Central memory CD8-positive, alpha-beta T cell (primary cell): ENCODE results near the gene RCBTB2.
"Not testable (repeated sequence)": the region's sequence is repeated elsewhere in the genome, so short reads cannot be mapped to it uniquely, and the experiment has no call there.

Source experiments
- ATAC-seq: fragments of 150-1000 bp; cut with Tn5 transposase; replicated peaks from 2 replicates; pipeline ENCODE4 v1.10.0; 2022; ENCODE audit warnings: mild to moderate bottlenecking, moderate FRiP score, moderate number of reproducible peaks; ENCODE audit not compliant: poor library complexity, severe bottlenecking; ENCODE audit errors: extremely low read depth
- DNase-seq, 2 donors: peaks; one replicate each; pipeline ENCODE4 v3.0.0; 2021; ENCODE audit warnings: low spot score in 2 of 2
- H3K27ac Mint-ChIP-seq: one replicate; pipeline ENCODE4 v1.8.0; 2022; ENCODE audit warnings: low read depth, mild to moderate bottlenecking, moderate library complexity, mixed read lengths
- H3K27me3 Mint-ChIP-seq: one replicate; pipeline ENCODE4 v1.8.0; 2022; ENCODE audit warnings: mixed read lengths
- H3K36me3 Mint-ChIP-seq: one replicate; pipeline ENCODE4 v1.8.0; 2022; ENCODE audit warnings: mild to moderate bottlenecking, moderate library complexity, mixed read lengths; ENCODE audit not compliant: insufficient read depth
- H3K4me1 Mint-ChIP-seq: one replicate; pipeline ENCODE4 v1.8.0; 2022; ENCODE audit warnings: mixed read lengths
- H3K4me3 Mint-ChIP-seq: one replicate; pipeline ENCODE4 v1.8.0; 2022; ENCODE audit warnings: mild to moderate bottlenecking, moderate library complexity, mixed read lengths
- H3K9me3 Mint-ChIP-seq: one replicate; pipeline ENCODE4 v1.8.0; 2022; ENCODE audit warnings: mixed read lengths

RCBTB2 gene

DNA sequence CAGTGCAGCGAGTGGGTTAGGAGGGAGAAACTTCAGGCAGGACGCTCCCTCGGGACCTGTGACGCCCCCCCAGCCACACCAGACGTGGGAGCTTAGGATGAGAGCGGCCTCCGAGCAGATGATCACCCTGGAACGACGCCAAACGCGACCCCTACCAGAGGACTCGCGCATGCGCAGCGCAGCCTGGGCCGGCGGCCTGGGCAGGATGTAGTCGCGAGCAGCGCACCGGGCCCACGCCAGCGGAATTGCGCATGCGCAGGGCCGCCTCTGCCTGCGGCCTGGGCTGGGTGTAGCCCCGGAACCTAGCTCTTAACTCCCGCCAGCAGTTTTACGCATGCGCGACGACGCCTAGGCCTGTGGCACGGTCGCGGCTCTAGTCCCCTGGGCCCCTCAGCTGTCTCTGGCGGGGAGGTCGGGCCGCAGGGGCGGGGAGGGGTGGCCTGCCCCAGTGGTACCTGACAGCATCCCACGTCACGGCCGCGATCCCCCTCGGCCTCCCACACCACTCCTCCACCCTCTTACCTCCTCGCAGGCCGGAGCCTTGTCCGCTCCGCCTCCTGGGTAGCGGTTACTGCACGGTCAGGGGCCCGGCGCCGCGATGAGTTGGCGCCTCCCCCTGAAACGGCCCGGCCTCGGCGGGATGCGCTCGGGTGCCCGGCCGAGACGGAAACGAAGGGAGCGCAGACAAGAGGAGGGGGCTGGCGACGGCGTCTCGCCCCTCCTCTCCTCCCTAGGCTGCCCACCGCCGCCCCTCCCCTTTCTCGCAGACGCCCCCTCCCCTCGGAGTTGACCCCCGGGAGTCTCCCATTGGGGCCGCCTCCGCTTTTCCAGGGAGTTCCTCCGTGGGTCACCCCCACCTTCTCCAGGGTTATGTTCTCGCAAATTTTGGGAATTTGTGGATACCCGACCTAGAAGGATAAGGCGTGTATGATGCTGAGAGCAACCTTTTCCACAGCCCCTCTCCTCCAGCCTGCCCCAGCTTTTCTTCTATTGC, at the start of gene RCBTB2:
Gene RCBTB2 (minus strand): TSS at position 575 of the 994 bp plus-strand sequence. CDS start 11,141 bp downstream, outside the sequence.
- H3K9me3 Mint-ChIP-seq = peaks cover 11% of the 10 kb centered on the region
- peaks cover 26% of the 10 kb centered on the region for H3K36me3 Mint-ChIP-seq
- H3K4me1 Mint-ChIP-seq = peaks cover 23% of the 10 kb centered on the region
- H3K27me3 Mint-ChIP-seq = no peaks in the 10 kb centered on the region
- peak; percentile 89 for ATAC-seq
- DNase-seq = peak; percentile 95 to 96
- H3K27ac Mint-ChIP-seq = peak within 1 kb of the TSS; percentile 98
- peak within 1 kb of the TSS; percentile 91 for H3K4me3 Mint-ChIP-seq

DNA sequence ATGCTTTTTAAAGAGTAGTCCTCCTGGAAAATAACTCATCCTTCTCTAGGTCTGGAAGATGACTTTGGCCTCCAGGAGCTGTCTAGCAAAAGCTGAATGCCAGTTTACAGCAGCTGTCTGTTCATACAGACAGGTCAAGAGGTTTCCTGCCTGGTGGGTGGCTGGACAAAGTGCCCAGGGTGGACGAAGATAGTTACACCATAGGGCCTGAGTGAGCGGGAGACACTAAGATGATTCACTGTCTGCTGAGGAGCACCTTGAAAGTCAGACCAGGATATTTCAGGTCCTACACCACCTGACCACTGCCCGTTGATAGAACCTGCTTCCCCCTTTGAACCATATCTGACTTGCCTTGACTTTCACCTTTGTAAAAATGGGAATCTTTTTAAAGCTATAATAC, 49.2 kb upstream of the RCBTB2 start:
- ATAC-seq = no peak
- H3K36me3 Mint-ChIP-seq = no peaks in the 10 kb centered on the region
- H3K4me3 Mint-ChIP-seq = no peak overlapping the region
- H3K4me1 Mint-ChIP-seq = peaks cover 38% of the 10 kb centered on the region
- no peaks in the 10 kb centered on the region for H3K9me3 Mint-ChIP-seq
- DNase-seq = no peak
- no peak overlapping the region for H3K27ac Mint-ChIP-seq
- no peaks in the 10 kb centered on the region for H3K27me3 Mint-ChIP-seq

DNA sequence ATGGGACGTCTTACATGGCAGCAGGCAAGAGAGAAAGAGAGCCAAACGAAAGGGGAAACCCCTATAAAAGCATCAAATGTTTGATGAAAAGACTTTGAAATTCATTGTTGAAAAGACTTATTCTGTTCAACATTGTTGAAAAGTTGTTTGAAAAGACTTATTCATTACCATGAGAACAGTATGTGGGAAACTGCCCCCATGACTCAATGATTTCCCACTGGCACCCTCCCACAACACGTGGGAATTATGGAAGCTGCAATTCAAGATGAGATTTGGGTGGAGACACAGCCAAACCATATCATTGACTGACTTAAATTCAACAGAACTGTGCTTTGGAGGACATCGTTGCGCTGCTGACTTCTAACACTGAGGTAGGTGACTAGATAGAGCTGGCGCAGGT, 48.0 kb upstream of the RCBTB2 start:
- peaks cover under 1% of the 10 kb centered on the region for H3K36me3 Mint-ChIP-seq
- H3K4me1 Mint-ChIP-seq = peaks cover 38% of the 10 kb centered on the region
- no peak overlapping the region for H3K27ac Mint-ChIP-seq
- H3K4me3 Mint-ChIP-seq = no peak overlapping the region
- DNase-seq (no peak), ATAC-seq (no peak)
- H3K9me3 Mint-ChIP-seq = no peaks in the 10 kb centered on the region
- no peaks in the 10 kb centered on the region for H3K27me3 Mint-ChIP-seq

DNA sequence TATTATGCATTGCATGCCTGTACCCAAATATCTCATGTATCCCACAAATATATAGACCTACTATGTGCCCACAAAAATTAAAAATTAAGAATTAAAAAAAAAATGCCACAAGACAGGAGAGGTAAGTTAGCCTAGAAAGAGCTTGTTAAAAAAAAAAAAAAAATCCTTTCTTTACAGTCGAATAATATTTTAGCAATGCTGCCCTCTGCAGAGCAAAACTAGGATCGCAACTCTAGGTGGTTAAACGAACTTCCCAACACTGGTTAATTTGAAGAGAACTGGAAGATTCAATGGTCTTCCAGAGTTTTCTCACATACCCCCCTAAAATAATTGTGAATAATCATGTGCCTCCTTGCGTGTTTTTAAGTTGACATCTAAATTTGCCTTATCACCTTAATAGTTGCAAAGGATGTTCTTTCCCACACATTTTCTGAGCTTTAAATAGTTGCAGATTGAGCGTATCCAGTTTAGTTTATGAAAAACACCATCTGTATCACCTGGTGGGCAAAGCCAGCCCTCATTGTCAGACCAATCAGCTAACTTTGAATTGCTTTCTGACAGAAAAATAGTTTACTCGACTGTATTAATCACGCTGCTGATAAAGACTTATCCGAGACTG, 47.4 kb upstream of the RCBTB2 start:
- Mint-ChIP-seq H3K36me3 (peaks cover 3% of the 10 kb centered on the region), H3K4me1 (peaks cover 38% of the 10 kb centered on the region), H3K27ac (no peak overlapping the region), H3K9me3 (no peaks in the 10 kb centered on the region), H3K4me3 (no peak overlapping the region), H3K27me3 (no peaks in the 10 kb centered on the region)
- DNase-seq (peak; percentile 63 to 65), ATAC-seq (peak; percentile 24)

DNA sequence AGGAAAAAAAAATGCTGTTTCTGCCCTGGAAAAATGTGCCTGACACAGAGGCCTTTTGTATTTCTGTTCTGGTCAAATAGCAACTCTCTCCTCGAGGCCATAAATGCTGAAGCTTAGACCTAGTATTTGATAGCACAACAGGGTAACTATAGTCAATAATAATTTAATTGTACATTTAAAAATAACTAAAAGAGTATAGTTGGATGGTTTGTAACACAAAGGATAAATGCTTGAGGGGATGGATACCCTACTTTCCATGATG, 47.0 kb upstream of the RCBTB2 start:
- DNase-seq, H3K36me3 Mint-ChIP-seq, H3K27ac Mint-ChIP-seq, H3K27me3 Mint-ChIP-seq, H3K9me3 Mint-ChIP-seq, H3K4me3 Mint-ChIP-seq, ATAC-seq: not testable (repeated sequence)
- H3K4me1 Mint-ChIP-seq = peaks cover 38% of the 10 kb centered on the region

DNA sequence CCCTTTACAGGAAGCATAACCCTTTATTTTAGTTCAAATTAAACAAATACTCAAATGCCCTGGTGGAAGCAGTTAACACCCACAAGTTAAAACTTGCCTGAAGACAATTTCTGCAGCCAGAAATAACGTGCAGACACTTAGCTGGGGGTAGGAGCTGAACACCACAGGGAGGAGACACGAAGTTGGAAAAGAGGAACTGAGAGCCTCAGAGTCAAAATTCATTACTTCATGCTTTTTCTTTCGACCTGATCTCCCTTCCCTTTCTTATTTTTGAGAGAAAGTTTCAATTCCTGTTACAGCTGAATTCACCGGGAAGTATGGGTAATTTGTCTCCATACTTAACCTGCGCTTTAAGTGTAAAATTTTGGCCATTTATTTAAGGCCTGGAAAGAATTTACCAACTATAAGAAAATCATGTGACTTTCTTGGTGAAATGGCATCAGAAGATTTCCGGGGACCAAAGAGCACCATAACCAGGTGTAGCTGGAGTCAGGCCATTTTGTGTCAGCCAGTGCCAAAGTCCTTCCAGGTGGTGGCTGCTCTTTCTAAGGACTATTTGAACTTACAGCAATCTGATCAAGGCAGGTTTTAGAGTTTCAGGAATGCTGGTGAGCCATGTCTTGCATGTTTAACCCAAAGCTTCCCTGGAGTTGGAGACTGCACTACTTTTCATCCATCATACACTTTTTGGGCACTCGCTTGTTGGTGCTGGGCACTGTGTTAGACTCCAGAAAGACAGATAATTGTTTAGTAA, 46.5 kb upstream of the RCBTB2 start:
- DNase-seq = no peak
- ATAC-seq = no peak
- Mint-ChIP-seq H3K9me3 (no peaks in the 10 kb centered on the region), H3K4me3 (no peak overlapping the region), H3K4me1 (peaks cover 42% of the 10 kb centered on the region), H3K27me3 (no peaks in the 10 kb centered on the region), H3K27ac (no peak overlapping the region), H3K36me3 (peaks cover 3% of the 10 kb centered on the region)

DNA sequence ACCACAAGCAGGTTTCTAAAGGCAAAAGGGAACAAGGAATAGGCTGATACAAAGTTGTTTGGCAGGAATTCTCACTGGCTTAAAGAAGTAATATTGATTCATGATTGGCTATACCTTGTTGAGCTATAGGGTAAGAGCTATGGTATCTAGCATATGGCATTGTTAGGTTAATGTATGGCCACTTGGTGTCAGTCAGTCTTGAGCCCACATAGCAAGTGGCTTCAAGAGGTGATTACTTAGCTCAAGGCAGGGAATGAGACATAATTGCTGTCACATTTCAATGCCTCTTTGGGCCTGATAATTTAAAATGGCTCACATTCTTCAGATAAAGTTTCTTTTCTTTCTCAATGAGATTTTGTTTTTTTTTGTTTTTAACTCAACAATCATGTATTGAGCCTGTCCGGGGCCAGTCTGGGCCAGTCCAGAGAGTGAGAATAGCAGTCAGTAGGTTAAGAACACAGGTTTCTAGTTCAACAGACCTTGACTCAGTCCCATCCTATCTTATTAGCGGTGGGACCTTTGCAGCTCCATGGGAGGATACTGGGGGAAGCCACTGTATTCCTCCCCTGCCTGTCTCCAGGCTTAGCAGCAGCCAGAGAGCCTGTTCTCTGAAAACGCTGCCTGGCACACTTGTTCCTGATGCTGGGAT, 45.8 kb upstream of the RCBTB2 start:
- no peak overlapping the region for H3K27ac Mint-ChIP-seq
- H3K27me3 Mint-ChIP-seq = no peaks in the 10 kb centered on the region
- ATAC-seq = no peak
- DNase-seq = no peak
- H3K4me1 Mint-ChIP-seq = peaks cover 45% of the 10 kb centered on the region
- no peak overlapping the region for H3K4me3 Mint-ChIP-seq
- no peaks in the 10 kb centered on the region for H3K9me3 Mint-ChIP-seq
- H3K36me3 Mint-ChIP-seq = peaks cover 3% of the 10 kb centered on the region

DNA sequence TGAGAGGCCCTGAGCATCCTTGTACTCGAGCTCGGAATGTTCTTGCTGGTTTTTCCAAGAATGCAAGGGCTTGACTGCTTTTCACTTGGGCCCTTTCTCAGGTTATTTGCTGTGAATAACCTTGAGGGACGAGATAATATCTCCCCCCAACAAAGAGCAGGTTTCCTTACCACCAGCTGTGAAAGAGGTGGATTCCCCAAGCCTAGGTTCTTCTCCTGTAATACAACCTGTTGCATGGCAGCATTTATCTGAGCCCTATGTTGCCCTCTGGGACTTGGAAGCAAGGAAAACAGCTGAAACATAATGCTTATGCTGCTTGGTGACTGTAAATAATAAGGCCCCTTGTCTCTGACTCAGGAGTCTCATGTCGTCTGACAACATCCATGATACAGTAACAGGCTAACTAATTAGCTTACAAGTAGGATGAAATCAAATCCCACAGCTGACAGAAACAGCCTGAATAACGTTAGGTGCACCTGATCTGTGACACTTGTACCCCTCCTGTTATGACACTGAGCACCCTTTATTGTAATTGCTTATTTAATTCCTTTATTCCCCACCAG, 43.6 kb upstream of the RCBTB2 start:
- no peaks in the 10 kb centered on the region for H3K27me3 Mint-ChIP-seq
- ATAC-seq = no peak
- DNase-seq = no peak
- no peaks in the 10 kb centered on the region for H3K9me3 Mint-ChIP-seq
- H3K36me3 Mint-ChIP-seq = peaks cover 3% of the 10 kb centered on the region
- H3K4me3 Mint-ChIP-seq = no peak overlapping the region
- peaks cover 46% of the 10 kb centered on the region for H3K4me1 Mint-ChIP-seq
- no peak overlapping the region for H3K27ac Mint-ChIP-seq

DNA sequence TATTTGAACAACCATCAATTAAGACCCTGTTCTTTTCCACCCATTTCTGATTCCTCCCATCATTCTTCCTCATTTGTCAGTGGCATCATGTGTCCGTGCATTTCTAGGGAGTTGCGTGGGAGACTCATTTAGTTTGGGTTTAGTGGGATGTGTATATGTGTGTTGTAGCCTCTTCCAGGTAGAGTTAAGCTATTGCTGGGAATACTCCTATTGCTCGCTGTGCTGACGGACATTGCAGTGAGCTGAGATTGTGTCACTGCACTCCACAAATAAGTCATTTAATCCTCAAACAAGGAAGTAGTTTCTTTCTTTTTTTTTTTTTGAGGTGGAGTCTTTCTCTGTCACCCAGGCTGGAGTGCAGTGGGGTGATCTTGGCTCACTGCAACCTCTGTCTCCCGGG, 42.2 kb upstream of the RCBTB2 start:
- Mint-ChIP-seq H3K9me3 (no peaks in the 10 kb centered on the region), H3K36me3 (peaks cover 3% of the 10 kb centered on the region), H3K4me1 (peaks cover 48% of the 10 kb centered on the region), H3K27me3 (no peaks in the 10 kb centered on the region), H3K4me3 (no peak overlapping the region), H3K27ac (no peak overlapping the region)
- ATAC-seq (no peak), DNase-seq (no peak)

DNA sequence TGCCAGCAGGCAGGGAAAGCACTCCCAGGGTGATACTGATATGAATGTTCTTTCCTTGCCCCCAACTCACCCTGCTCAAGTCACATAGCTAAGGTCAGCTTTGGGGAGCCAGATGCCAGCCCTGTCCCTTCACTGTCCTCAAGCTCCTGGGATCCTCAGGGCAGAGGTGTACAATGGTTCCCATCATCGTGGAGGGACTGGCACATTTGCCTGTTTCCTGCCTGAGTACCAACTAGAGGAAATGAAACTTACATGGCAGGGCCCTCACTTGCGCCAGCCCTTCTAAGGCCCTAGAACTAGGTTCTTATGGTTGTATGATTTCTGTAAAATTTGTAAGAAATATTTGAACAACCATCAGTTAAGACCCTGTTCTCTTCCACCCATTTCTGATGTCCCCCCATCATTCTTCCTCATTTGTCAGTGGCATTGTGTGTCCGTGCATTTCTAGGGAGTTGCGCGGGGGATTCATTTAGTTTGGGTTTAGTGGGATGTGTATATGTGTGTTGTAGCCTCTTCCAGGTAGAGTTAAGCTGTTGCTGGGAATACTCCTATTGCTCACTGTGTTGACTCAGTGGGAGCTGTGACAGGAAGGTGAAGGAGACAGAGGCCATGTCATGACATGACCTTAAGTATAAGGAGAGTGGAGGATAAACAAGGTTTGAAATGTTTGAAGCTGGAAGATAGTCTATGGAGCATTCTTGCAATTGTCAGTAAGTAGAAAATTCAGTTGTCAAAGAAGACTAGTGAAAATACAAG, 41.3 kb upstream of the RCBTB2 start:
- ATAC-seq (no peak), DNase-seq (no peak)
- Mint-ChIP-seq H3K36me3 (peaks cover 3% of the 10 kb centered on the region), H3K4me1 (peaks cover 56% of the 10 kb centered on the region), H3K27me3 (no peaks in the 10 kb centered on the region), H3K4me3 (no peak overlapping the region), H3K27ac (no peak overlapping the region), H3K9me3 (no peaks in the 10 kb centered on the region)

DNA sequence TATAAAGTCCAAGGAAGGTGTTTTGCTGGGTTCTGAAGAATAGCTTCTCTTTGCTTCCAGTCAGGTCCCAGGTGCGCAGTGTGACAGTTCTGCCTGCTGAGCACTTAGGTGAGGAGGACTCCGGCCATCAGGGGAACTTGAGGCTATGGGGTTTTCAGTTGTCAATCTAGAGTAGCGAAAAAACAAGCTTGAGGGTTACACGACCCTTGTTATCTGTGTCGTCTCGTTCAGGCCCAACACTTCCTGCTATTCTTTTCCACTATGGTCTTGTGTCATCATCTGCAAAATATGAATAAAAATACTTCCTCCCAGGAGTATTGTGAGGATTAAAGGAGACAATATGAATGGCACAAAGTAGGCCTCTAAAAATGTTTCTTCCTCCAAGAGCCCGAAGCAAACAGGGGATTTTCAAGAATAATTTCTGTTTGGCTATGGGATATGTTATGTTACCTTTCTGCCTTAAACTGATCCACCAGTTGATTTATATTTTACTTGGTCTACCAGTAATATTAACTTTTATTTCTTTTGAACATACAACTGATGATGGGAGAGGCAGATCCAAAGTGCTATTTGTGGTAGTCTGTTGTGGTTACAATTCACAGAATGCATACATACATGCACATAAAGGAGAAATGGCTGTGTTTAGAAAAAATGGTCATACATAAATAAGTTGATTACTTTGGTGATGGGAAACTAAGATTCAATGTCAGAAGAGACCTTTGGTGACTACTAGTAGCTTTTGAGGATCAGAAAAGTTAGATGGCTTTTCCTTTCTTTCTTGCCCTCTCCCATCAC, 40.5 kb upstream of the RCBTB2 start:
- H3K27ac Mint-ChIP-seq = no peak overlapping the region
- no peak for ATAC-seq
- no peak for DNase-seq
- H3K27me3 Mint-ChIP-seq = no peaks in the 10 kb centered on the region
- H3K4me1 Mint-ChIP-seq = peaks cover 58% of the 10 kb centered on the region
- peaks cover 3% of the 10 kb centered on the region for H3K36me3 Mint-ChIP-seq
- H3K9me3 Mint-ChIP-seq = no peaks in the 10 kb centered on the region
- no peak overlapping the region for H3K4me3 Mint-ChIP-seq
